Lung (tissue), 12 donors: ENCODE data around the gene SRCAP. TPM values are rescaled to one million over a fixed set of nuclear protein-coding genes. Genes with fewer than 3 reads are reported as not detected.
A peak's percentile ranks its signal among the peaks of the same experiment; 100 is the strongest.

ENCODE experiments used
- ATAC-seq: fragments of 200-7000 bp; cut with Tn5 transposase; one replicate; pipeline ENCODE4 v1.9.1; 2020; ENCODE audit warnings: moderate number of reproducible peaks; ENCODE audit not compliant: insufficient read depth, low FRiP score
- DNase-seq, 3 donors: peaks; one replicate each; pipeline ENCODE4 v3.0.0-alpha.2; 2013 to 2017
- H3K27ac ChIP-seq, 2 donors: one replicate each; pipeline ENCODE4 v1.5.1; 2013; ENCODE audit warnings: mild to moderate bottlenecking in 2 of 2, moderate library complexity in 2 of 2, control low read depth in 1 of 2, inconsistent platforms in 1 of 2, low read depth in 1 of 2, low read length in 1 of 2
- H3K27me3 ChIP-seq, 3 donors: one replicate each; pipeline ENCODE4 v1.5.1; 2013; ENCODE audit warnings: low read length in 2 of 3; ENCODE audit not compliant: control insufficient read depth in 3 of 3, insufficient read depth in 3 of 3
- H3K36me3 ChIP-seq, 4 donors: one replicate each; pipeline ENCODE4 v1.5.1; 2013; ENCODE audit warnings: low read length in 4 of 4, mild to moderate bottlenecking in 1 of 4, moderate library complexity in 1 of 4; ENCODE audit not compliant: control insufficient read depth in 4 of 4, insufficient read depth in 4 of 4
- H3K4me1 ChIP-seq, 5 donors: one replicate each; pipeline ENCODE4 v1.5.1; 2013; ENCODE audit warnings: low read length in 5 of 5, mild to moderate bottlenecking in 2 of 5, moderate library complexity in 1 of 5; ENCODE audit not compliant: control insufficient read depth in 5 of 5, insufficient read depth in 5 of 5
- H3K4me3 ChIP-seq: one replicate; pipeline ENCODE4 v1.5.1; 2013; ENCODE audit warnings: mild to moderate bottlenecking, control low read depth, moderate library complexity
- H3K9ac ChIP-seq, 2 donors: one replicate each; pipeline ENCODE4 v1.5.1; 2013; ENCODE audit warnings: low read length in 2 of 2, control low read depth in 1 of 2; ENCODE audit not compliant: insufficient read depth in 1 of 2
- H3K9me3 ChIP-seq, 4 donors: one replicate each; pipeline ENCODE4 v1.5.1; 2013; ENCODE audit warnings: low read length in 3 of 4, mild to moderate bottlenecking in 1 of 4, moderate library complexity in 1 of 4; ENCODE audit not compliant: control insufficient read depth in 4 of 4, insufficient read depth in 3 of 4
- CTCF ChIP-seq: IDR thresholded peaks from 2 replicates; pipeline ENCODE4 v1.5.1; 2012; ENCODE audit warnings: mild to moderate bottlenecking; ENCODE audit errors: control extremely low read depth, extremely low read depth
- WGBS, 2 donors: extraction: QIAGEN DNeasy Blood & Tissue Kit; methylation state at CpG; one replicate each; pipeline ENCODE4 v1.1.7; 2013; 5-methylcytosine and 5-hydroxymethylcytosine counted together
- polyA plus RNA-seq, 2 donors: library from polyadenylated mRNA; stranded (reverse); fragments of 200-250 nt; gene quantifications; one replicate each; pipeline ENCODE4 v1.2.1, GENCODE V29; 2013
- total RNA-seq, 2 donors: library from RNA; depleted of rRNA in 1 of 2; stranded (reverse); fragments of >200 nt in 1 of 2; gene quantifications; one replicate each; pipeline ENCODE4 v1.2.1, GENCODE V29; 2014 to 2021
- donor health status: control.
- donor health status: control.
- donor health status: Bipolar disorder and iron deficiency.
- donor health status: healthy.
- donor health status: DM: yes; HTN: yes; CAD: no.

SRCAP gene
- total and polyA plus RNA-seq, 4 donors: 13.4 to 61.0 (median 31.3) TPM

GRCh38 chr16:30762991-30763725, 64.2 kb downstream of the SRCAP start:
- Histone ChIP-seq H3K9me3 (no peaks in the 10 kb centered on the region), H3K4me3 (peak overlapping the region; percentile 91), H3K36me3 (peaks cover 12 to 47% (median 35%) of the 10 kb centered on the region in 4 donors), H3K27ac (peak overlapping the region; percentile 86 to 95), H3K9ac (peak overlapping the region; percentile 83 to 95), H3K4me1 (peaks cover 8 to 23% (median 10%) of the 10 kb centered on the region in 5 donors), H3K27me3 (no peaks in the 10 kb centered on the region)
- no peak for TF ChIP-seq CTCF
- DNase-seq (no peak), ATAC-seq (no peak)
- WGBS, 2 donors: 65 to 75% methylated on average over 15 of the region's 15 CpGs

- H3K4me3 ChIP-seq: no peak overlapping the region
- no peak overlapping the region for H3K9ac ChIP-seq
- H3K9me3 ChIP-seq: no peaks in the 10 kb centered on the region
- peaks cover 12 to 54% (median 42%) of the 10 kb centered on the region in 4 donors for H3K36me3 ChIP-seq
- H3K27me3 ChIP-seq: no peaks in the 10 kb centered on the region
- no peak overlapping the region for H3K27ac ChIP-seq
- no peak for ATAC-seq
- H3K4me1 ChIP-seq: peaks cover 8 to 23% (median 10%) of the 10 kb centered on the region in 5 donors
- no peak for DNase-seq
- WGBS, 2 donors: 91 to 98% methylated on average over 11 of the region's 11 CpGs
- TF ChIP-seq CTCF: no peak
These were observed 65.1 kb downstream of the SRCAP start for GRCh38 chr16:30764086-30764485.

GRCh38 chr16:30764816-30765465, 66.0 kb downstream of the SRCAP start:
- ATAC-seq (no peak), DNase-seq (no peak)
- whole genome bisulfite sequencing, 2 donors: 95 to 96% methylated on average over 12 of the region's 12 CpGs
- Histone ChIP-seq H3K9me3 (no peaks in the 10 kb centered on the region), H3K36me3 (peaks cover 16 to 57% (median 47%) of the 10 kb centered on the region in 4 donors), H3K4me1 (peaks cover 8 to 23% (median 10%) of the 10 kb centered on the region in 5 donors), H3K27me3 (no peaks in the 10 kb centered on the region), H3K27ac (no peak overlapping the region), H3K9ac (no peak overlapping the region), H3K4me3 (no peak overlapping the region)
- TF ChIP-seq CTCF: no peak
